NCI-H226 (cell line): ENCODE results near the gene ZSCAN10.
"Not testable (repeated sequence)": the region's sequence is repeated elsewhere in the genome, so short reads cannot be mapped to it uniquely, and the experiment has no call there.

ENCODE experiments used
- DNase-seq: peaks from one replicate; pipeline ENCODE4 v3.0.0-alpha.2; 2015

The ZSCAN10 gene

DNA sequence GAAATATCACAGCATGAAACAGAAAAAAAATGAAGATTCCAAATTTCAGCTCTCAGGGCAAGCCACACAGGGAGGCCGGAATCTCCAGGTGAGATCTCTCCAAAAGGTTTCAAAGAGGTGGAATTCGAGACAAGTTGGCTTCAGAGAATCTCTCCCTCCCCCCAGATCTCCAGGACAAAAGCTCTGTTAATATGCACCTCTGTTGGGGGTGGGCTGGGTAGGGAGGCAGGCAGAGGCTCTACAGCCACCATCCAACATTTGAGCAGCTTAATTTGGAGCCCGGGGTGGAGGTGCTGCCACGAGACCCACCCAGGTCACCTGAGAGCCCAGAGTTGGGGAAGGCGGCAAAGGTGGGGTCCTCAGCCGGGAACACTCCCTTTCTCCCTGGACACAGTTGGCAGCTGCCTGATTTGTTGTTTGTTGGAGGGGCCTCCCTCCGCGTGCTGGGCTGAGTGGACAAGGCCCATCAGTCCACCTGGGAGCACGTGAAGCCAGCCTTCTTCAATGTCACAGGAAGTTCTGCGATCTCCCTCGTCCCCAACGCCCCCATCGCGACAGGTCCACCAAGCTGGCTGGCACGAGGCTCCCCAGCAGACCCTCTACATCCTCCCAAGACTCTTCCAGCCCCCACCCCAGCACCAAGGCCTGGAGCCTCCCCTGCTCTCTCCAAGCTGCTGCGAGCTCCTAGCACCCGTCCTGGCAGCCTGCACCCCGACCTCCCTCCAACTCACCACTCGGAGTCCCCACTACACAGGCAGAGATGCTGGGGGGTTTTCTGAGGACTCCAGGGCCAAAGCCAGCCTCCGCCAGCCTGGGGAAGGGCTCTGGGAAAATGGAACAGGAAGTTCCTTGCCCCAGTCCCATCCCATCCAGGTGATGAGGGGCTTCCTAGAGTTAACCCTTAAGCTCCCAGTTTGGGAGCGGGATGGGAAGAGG, at the start of gene ZSCAN10:
TSS of gene ZSCAN10 (minus strand) at position 836 of the 936 bp plus-strand sequence. CDS start 6,357 bp downstream, outside the sequence.
- DNase-seq: no peak

DNA sequence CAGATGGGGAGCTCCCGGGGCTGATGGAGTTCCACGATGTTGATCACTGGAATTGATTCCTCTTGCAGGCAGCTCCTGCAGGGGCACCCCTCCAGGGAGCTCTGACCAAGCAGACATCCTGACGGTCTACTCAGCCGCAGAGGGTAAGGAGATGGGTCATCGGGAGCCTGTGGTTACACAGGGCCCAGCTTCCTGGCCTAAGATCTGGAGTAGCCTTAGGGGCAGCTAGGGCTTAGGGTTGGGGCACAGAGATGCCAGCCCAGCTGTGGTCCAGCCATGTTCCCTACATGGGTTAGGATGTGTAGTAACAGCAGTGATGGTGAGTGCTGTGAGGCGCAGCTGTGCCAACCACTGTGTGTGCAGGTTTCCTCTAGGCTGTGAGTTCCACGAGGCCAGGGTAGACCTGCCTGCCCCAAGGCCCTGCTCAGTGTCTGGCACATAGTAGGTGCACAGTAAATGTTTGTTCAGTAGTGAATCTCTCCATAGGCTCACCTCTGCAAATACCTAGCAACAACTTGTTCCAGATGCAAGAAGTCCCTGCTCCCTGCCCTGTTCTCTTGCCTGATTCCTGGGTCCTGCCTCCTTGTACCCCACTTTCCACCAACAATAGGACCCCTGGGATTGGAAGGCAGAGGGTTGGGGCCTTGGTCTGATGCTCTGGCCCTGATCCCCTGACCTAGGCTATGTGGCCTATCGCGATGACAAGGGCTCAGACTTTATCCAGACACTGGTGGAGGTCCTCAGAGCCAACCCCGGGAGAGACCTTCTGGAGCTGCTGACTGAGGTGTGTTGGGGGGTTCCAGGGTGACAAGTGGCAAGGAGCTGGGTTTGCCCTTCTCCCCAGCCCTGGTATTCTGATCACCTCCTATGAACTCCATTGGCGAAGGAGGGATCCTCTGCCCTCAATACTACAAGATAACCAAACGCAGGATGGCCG, 49.4 kb upstream of the ZSCAN10 start:
- no peak for DNase-seq

DNA sequence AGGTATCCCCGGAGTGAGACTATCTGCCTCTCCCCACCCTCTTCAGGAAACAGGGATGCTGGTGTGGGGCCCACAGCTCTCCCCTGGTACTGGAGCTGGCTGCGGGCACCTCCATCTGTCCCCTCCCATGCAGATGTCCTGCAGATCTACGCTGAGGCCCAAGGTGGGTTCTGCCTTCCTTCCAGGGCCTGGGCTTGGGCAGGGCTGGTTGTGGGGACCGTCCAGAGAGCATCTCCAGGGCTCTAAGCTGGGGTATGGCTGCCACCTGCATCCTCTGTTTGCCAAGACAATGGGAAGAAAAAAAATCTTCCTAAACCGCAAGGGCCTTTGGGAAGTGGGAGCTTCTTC, 48.6 kb upstream of the ZSCAN10 start:
- no peak for DNase-seq

GRCh38 chr16:3147046-3147756, 48.1 kb upstream of the ZSCAN10 start:
- DNase-seq: no peak

DNA sequence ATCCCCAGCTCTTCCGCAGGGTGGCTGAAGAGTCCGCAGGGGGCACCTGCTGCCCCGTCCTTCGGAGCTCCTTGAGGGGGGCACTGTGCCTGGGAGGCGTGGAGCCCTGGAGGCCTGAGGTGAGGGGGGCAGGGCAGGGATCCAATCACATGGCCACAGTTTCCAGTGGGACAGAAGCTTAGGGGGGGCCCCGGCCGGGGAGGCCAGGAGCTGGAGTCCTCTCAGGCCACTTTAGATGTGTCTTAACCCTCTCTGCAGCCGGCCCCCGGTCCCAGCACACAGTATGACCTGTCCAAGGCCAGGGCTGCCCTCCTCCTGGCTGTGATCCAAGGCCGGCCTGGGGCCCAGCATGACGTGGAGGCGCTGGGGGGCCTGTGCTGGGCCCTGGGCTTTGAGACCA, 46.6 kb upstream of the ZSCAN10 start:
- no peak for DNase-seq

DNA sequence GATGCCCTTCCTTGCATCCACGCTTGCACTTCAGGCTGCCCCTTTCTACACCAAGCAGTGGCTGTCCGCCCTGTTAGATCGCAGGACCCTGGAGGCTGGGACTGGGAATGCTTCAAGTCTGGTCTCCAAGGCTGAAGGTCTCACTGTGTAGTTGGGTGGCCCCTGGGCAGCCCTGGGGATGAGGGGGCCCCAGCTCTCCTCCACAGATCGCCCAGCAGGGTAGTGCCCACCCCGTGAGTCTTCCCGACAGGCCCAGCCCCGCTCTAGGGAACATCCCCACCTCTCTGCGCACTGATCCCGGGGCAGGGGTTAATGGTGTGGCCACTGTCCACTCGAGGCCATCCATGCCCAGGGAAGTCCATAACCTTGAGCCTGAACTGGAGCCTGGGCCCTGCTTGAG, 46.1 kb upstream of the ZSCAN10 start:
- no peak for DNase-seq

GRCh38 chr16:3144321-3144983, 45.4 kb upstream of the ZSCAN10 start:
- DNase-seq: no peak

GRCh38 chr16:3143598-3144320, 44.7 kb upstream of the ZSCAN10 start:
- DNase-seq: no peak

DNA sequence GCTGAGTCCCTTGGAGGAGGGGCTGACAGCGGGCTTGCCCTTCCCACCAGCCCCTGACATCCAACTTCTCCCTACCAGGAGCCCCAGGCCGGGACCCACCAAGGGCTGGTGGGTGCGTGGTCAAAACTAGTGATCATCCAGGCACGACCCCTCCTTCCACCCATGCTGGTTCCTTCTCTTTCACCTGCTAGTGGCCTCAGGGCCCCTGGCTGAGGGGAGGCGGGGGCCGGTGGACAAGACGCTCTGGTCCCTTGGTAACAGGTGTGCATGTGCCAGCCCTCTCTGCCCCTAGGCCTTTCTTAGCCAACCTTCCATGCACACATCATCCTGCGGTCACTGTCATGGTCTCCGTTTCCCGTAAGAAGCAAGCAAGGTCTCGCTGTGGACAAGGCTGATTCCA, 44.1 kb upstream of the ZSCAN10 start:
- no peak for DNase-seq

DNA sequence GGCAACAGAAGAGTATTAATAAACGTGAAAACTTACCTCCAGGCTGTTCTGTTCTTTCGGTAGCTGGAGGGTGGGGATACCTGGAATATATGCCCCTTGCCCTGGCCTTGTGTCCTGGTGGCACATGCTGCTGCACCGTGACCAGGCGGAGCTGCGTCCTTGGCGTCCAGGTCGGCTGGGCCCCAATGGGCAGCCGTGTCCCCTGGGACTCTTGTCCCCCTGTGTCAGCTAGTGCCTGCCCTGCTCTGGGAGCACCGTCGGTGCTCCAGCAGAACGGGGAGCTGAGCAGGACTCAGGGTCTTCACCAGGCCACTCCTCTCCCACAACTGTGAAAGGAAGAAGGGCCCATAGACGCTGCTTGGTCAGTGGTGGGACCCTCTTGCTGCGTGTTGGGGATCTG, 43.7 kb upstream of the ZSCAN10 start:
- no peak for DNase-seq

DNA sequence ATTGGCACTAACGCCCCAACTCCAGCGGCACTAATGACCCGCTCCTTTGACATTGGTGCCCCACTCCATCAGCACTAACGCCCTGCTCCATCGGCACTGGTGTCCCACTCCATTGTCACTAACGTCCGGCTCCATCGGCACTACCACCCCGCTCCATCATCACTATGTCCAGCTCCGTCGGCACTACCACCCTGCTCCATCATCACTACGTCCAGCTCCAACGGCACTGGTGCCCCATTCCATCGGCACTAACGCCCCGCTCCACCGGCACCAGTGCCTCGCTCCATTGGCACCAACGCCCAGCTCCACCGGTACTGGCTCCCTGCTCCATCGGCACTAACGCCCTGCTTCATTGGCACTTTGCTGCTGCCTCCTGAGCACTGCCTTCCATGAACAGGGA, 43.2 kb upstream of the ZSCAN10 start:
- DNase-seq: no peak

DNA sequence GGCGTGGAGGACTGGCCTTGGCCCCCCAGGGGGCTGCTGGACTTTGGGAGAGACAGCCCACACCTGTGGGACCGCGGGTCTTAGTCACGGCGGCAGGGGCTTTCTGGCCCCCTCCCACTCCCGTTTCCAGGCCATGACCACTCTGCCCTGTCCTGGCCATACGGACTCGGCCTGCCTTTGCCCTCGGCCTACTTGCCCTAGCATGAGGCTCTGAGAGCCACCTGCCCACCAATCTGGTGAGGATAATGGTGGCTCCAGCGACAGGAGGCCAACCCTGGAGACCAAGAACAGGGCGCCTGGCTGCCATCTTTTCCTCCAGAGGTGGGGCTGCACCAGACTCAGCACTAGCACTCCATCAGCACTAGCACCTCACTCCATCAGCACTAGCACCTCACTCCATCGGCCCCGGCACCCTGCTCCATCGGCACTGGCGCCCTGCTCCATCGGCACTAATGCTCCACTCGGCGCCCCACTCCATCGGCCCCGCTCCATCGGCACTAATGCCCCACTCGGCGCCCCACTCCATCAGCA, 42.8 kb upstream of the ZSCAN10 start:
- DNase-seq: no peak

GRCh38 chr16:3140603-3141427, 41.7 kb upstream of the ZSCAN10 start:
- no peak for DNase-seq

DNA sequence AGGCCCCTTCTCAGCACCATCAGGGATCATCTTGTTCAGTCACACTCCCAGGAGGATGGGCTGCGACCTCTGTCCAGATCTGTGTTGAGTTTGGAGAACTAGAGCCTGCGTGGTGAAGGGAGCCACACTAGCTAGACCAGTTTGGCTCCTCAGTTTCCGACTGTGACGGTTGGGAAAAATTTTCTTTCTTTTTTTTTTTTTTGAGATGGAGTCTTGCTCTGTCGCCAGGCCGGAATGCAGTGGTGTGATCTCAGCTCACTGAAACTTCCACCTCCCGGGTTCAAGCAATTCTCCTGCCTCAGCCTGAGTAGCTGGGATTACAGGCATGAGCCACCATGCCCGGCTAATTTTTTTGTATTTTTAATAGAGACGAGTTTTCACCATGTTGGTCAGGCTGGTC, 40.5 kb upstream of the ZSCAN10 start:
- DNase-seq: not testable (repeated sequence)

DNA sequence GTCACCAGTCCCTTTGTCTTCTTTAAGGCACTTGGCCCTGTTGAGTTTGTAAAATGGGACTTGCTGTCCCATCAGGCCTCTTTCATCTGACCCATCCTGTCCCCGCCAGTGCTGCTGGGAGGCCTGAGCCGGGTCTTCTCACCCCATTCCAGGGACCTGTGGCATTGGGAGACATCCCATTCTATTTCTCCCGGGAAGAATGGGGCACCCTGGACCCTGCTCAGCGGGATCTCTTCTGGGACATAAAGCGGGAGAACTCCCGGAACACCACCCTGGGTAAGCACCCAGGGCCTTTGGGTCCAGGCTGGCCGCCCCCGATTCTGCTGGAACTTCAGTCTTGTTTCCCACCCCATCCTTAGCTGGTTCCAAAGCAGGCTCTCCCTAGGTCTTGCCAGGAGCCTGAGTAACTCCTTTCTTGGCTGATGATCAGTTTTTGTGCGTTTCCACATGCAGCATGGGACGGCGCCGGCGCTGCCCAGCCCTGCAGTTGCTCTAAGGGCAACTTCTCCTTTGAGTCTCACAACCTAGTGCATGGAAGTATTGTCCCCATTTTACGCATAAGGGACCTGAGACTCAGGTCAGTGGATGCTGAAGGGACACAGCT, 39.8 kb upstream of the ZSCAN10 start:
- DNase-seq: no peak

DNA sequence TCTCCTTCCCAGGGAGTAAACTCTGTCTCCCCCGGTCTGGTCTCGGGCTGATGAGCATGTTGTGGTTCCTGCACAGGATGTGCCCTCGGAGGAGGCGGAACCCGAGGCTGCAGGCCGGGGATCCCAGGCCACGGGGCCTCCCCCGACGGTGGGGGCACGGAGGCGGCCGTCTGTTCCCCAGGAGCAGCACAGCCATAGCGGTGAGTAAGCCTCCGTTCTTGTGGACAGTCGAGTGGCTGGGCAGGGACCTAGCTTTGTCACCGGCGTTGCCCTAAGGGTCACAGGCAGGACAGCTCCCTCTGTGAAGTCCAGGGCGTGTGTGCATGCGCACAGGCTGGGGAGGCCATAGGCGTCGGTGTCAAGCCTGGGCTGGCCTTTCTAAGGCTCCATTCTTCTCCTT, 39.2 kb upstream of the ZSCAN10 start:
- DNase-seq: no peak

DNA sequence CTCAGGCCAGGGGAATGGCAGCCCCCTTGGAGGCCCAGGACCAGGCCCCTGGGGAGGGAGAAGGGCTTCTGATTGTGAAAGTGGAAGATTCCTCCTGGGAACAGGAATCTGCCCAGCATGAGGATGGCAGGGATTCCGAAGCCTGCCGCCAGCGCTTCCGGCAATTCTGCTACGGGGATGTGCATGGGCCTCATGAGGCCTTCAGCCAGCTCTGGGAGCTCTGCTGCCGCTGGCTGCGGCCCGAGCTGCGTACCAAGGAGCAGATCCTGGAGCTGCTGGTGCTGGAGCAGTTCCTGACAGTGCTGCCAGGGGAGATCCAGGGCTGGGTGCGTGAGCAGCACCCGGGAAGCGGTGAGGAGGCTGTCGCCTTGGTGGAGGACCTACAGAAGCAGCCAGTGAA, 38.2 kb upstream of the ZSCAN10 start:
- no peak for DNase-seq

DNA sequence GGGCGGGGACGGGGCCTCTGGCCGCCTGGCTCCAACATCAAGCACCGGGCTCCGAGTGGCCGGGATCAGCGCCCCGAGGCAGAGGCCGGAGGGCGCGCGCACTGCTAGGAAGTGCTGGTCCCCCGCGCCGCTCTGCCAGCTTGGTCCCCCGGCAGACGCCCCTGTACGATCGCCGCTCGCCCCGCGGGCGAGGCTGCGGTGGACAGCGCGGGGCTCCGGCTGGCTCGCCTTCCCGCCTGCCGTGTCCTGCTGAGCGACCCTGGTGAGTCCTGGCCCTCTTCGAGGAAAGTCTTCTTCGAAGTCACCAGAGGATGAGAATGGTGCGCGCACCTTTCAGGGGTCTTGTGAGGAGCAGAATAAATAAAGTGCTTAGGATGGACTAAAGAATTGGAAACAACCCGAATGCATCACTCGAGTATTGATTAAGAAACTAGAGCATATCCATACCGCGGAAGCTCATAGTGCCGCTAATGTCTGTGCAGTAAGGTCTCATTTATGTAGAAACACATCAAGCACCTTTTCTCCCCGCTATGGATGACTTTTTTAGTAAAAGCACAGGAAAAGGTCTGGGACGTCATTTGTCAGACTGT, 36.1 kb upstream of the ZSCAN10 start:
- no peak for DNase-seq

DNA sequence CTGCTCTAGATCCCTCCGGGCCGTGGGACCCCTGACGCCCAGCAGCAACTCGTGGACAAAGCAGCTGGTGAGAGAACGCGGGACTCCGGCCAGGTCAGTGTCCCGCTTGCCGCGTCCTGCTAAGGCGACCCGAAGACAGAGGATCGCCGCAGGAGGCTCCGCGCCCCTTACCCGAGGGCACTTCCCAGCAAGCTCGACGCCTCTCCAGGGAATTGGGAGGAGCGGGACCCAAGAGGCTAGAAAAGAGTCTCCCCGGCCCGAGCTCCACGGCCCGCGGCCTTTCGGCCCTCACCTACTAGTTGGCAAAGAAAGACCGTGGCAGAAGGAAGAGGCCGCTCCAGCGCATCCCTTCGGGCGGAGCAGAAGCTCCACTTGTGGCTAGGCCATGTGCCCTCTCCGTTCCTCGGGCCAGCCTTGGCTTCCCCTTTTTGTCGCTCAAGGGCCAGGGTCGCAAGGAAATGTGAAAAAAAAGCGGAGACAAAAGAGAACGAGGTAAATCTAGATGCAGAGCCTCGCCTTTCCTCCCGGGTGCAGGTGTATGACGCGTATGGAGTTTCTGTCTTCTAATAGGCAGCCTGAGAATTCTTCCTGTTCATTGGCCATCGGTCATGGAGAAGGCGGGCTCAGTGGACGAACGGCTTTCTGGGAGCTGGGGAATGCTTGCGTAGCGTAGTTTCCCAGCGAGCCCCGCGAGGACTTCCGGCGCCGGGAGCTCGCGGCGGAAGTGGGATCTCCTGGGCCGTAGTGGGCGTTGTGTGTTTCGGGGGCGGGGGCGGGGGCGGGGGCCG, 35.4 kb upstream of the ZSCAN10 start, which contains the start of gene ZNF213:
TSS of gene ZNF213 (plus strand) at position 692 of the 788 bp plus-strand sequence. CDS start 2,252 bp downstream, outside the sequence.
- peak; percentile 99 for DNase-seq
